Lower leg skin (tissue), 3 donors: ENCODE results near the gene LCLAT1.

Experiments used
- CTCF ChIP-seq, 3 donors: fragments of 450-650 bp; IDR thresholded peaks; one replicate each; pipeline ENCODE4 v1.5.1; 2016; ENCODE audit warnings: antibody characterized with exemption in 3 of 3, mild to moderate bottlenecking in 3 of 3, moderate library complexity in 2 of 3
- POLR2A ChIP-seq, 2 donors: fragments of 450-650 bp; IDR thresholded peaks; one replicate each; pipeline ENCODE4 v1.6.1; 2016 to 2017; ENCODE audit warnings: antibody characterized with exemption in 2 of 2, mild to moderate bottlenecking in 1 of 2, moderate library complexity in 1 of 2

GRCh38 chr2:30482011-30482410, 35.0 kb downstream of the LCLAT1 start:
- TF ChIP-seq POLR2A (IDR thresholded peaks at IDR 0.05) = no peak
- no peak for TF ChIP-seq CTCF (IDR thresholded peaks at IDR 0.05)
